Mesendoderm (in vitro differentiated cells): Measurements from ENCODE around the gene ZSCAN30.

ENCODE experiments used
- DNase-seq: peaks from one replicate; pipeline ENCODE4 v3.0.0; 2013
- H2AK5ac ChIP-seq: 2 replicates; pipeline ENCODE4 v1.6.1; 2013; ENCODE audit warnings: low read length, inconsistent platforms
- H2BK120ac ChIP-seq: 2 replicates; pipeline ENCODE4 v1.6.1; 2013; ENCODE audit warnings: low read depth, mild to moderate bottlenecking, low read length, moderate library complexity, mixed read lengths
- H2BK15ac ChIP-seq: replicated peaks from 2 replicates; pipeline ENCODE4 v1.6.1; 2013; ENCODE audit warnings: low read depth, mild to moderate bottlenecking, moderate library complexity
- H2BK5ac ChIP-seq: 2 replicates; pipeline ENCODE4 v1.6.1; 2013; ENCODE audit warnings: low read length, inconsistent platforms
- H3K18ac ChIP-seq: 2 replicates; pipeline ENCODE4 v1.6.1; 2013; ENCODE audit warnings: mild to moderate bottlenecking, low read length, mixed read lengths
- H3K23ac ChIP-seq: one replicate; pipeline ENCODE4 v1.6.1; 2013; ENCODE audit warnings: low read length
- H3K27ac ChIP-seq: 2 replicates; pipeline ENCODE4 v1.5.1; 2013; ENCODE audit warnings: low read depth, mild to moderate bottlenecking, inconsistent platforms, low read length, moderate library complexity
- H3K27me3 ChIP-seq: 2 replicates; pipeline ENCODE4 v1.6.1; 2013; ENCODE audit warnings: low read length, control low read depth, mild to moderate bottlenecking, inconsistent platforms; ENCODE audit not compliant: insufficient read depth, poor library complexity
- H3K36me3 ChIP-seq: 2 replicates; pipeline ENCODE4 v1.6.1; 2013; ENCODE audit warnings: low read length, inconsistent platforms; ENCODE audit not compliant: control insufficient read depth, insufficient read depth
- H3K4ac ChIP-seq: one replicate; pipeline ENCODE4 v1.6.1; 2013; ENCODE audit warnings: low read depth, mild to moderate bottlenecking, low read length, moderate library complexity
- H3K4me1 ChIP-seq: 2 replicates; pipeline ENCODE4 v1.6.1; 2013; ENCODE audit warnings: low read depth, low read length, inconsistent platforms; ENCODE audit not compliant: control insufficient read depth
- H3K4me2 ChIP-seq: 2 replicates; pipeline ENCODE4 v1.6.1; 2013; ENCODE audit warnings: low read length
- H3K4me3 ChIP-seq: 2 replicates; pipeline ENCODE4 v1.5.1; 2013; ENCODE audit warnings: mild to moderate bottlenecking, low read length
- H3K56ac ChIP-seq: one replicate; pipeline ENCODE4 v1.6.1; 2013; ENCODE audit warnings: low read length
- H3K79me1 ChIP-seq: 2 replicates; pipeline ENCODE4 v1.6.1; 2013; ENCODE audit warnings: low read length, inconsistent platforms
- H3K79me2 ChIP-seq: 2 replicates; pipeline ENCODE4 v1.6.1; 2013; ENCODE audit warnings: mild to moderate bottlenecking, low read length; ENCODE audit not compliant: control insufficient read depth, insufficient read depth
- H3K9ac ChIP-seq: 2 replicates; pipeline ENCODE4 v1.6.1; 2013; ENCODE audit warnings: low read length, inconsistent platforms
- H4K5ac ChIP-seq: one replicate; pipeline ENCODE4 v1.6.1; 2013; ENCODE audit warnings: low read length
- H4K8ac ChIP-seq: one replicate; pipeline ENCODE4 v1.6.1; 2013; ENCODE audit warnings: low read depth, mild to moderate bottlenecking, control low read depth, low read length, moderate library complexity
- WGBS: extraction: QIAGEN DNeasy Blood & Tissue Kit; methylation state at CpG from one replicate; pipeline ENCODE4 v1.1.7; 2013; ENCODE audit warnings: low lambda C conversion rate, missing lambda C conversion rate; ENCODE audit not compliant: insufficient coverage; ENCODE audit errors: extremely low coverage; 5-methylcytosine and 5-hydroxymethylcytosine counted together

ZSCAN30 gene

DNA sequence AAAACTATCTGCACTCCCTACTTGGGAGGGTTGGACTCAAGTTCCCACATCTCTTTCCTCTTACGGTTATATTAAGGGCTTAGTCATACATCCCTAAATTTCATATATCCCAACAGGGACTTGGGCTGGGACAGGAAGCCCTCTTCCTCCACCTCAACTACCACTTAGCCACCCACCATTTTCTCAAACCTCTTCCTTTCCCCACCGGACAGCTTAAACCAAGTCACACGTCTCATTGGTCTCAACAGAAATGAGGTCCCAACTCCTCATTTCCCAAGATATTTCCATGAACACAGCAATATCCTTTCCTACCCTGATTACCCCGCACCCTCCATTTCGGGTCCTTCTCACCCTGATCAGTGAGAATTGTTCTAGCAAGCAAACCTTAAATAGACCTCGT lies 736 bp downstream of the ZSCAN30 start:
- H3K23ac ChIP-seq = no peak overlapping the region
- no peak overlapping the region for H3K18ac ChIP-seq
- no peak overlapping the region for H2BK120ac ChIP-seq
- peak overlapping the region; percentile 9 for H4K5ac ChIP-seq
- no CpG with 5 or more reads among the region's 6 CpGs for WGBS
- H3K27ac ChIP-seq = peak overlapping the region; percentile 79
- peak overlapping the region; percentile 82 for H3K56ac ChIP-seq
- H4K8ac ChIP-seq = peak overlapping the region; percentile 57
- H2BK5ac ChIP-seq = peak overlapping the region; percentile 4
- peak overlapping the region; percentile 58 for H3K4me2 ChIP-seq
- H3K9ac ChIP-seq = peak overlapping the region; percentile 72
- peaks cover 10% of the 10 kb centered on the region for H3K79me2 ChIP-seq
- H3K79me1 ChIP-seq = peaks cover 12% of the 10 kb centered on the region
- H3K36me3 ChIP-seq = no peaks in the 10 kb centered on the region
- H2AK5ac ChIP-seq = peak overlapping the region; percentile 6
- H3K27me3 ChIP-seq = no peaks in the 10 kb centered on the region
- peaks cover 3% of the 10 kb centered on the region for H3K4me1 ChIP-seq
- H3K4ac ChIP-seq = peak overlapping the region; percentile 62
- no peak overlapping the region for H2BK15ac ChIP-seq
- peak overlapping the region; percentile 55 for H3K4me3 ChIP-seq
- DNase-seq = no peak

DNA sequence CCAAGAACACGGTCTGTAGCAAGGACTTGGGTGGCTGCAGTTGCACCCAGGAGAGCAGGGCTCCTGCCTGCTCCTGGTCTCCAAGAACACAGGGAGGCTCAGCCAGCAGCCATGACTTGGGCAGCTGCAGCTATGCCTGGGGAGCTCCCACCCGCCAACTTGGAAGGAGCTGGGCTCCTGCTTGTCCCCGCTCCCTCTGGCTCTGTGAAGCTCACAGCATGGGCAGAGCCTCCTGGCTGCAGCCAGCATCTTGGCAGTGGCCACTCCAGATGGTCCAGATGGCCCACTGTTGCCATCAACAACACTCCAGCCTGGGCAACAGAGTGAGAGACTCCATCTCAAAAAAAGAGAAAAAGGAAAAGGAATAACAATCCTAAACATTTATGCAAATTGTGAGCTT lies 5.2 kb downstream of the ZSCAN30 start:
- Histone ChIP-seq H2BK15ac (no peak overlapping the region), H3K4me2 (no peak overlapping the region), H3K18ac (no peak overlapping the region), H3K79me1 (no peaks in the 10 kb centered on the region), H3K9ac (no peak overlapping the region), H3K36me3 (no peaks in the 10 kb centered on the region), H3K4me3 (no peak overlapping the region), H2BK120ac (no peak overlapping the region), H3K27ac (no peak overlapping the region), H3K79me2 (no peaks in the 10 kb centered on the region), H2AK5ac (no peak overlapping the region), H4K5ac (no peak overlapping the region), H3K27me3 (no peaks in the 10 kb centered on the region), H4K8ac (no peak overlapping the region), H2BK5ac (no peak overlapping the region), H3K4ac (no peak overlapping the region), H3K56ac (no peak overlapping the region), H3K23ac (no peak overlapping the region), H3K4me1 (peaks cover 3% of the 10 kb centered on the region)
- DNase-seq = no peak
- WGBS = no CpG with 5 or more reads among the region's 3 CpGs

- H3K27ac ChIP-seq = no peak overlapping the region
- H3K4me1 ChIP-seq = no peaks in the 10 kb centered on the region
- H4K5ac ChIP-seq = no peak overlapping the region
- H3K4ac ChIP-seq = no peak overlapping the region
- no peaks in the 10 kb centered on the region for H3K79me2 ChIP-seq
- no peak overlapping the region for H2BK120ac ChIP-seq
- WGBS = no CpG with 5 or more reads among the region's 7 CpGs
- no peak overlapping the region for H2BK15ac ChIP-seq
- H3K79me1 ChIP-seq = no peaks in the 10 kb centered on the region
- H3K23ac ChIP-seq = no peak overlapping the region
- no peak overlapping the region for H3K56ac ChIP-seq
- H3K4me3 ChIP-seq = no peak overlapping the region
- H3K27me3 ChIP-seq = no peaks in the 10 kb centered on the region
- H2AK5ac ChIP-seq = no peak overlapping the region
- DNase-seq = peak; percentile 61
- H3K9ac ChIP-seq = no peak overlapping the region
- H3K4me2 ChIP-seq = no peak overlapping the region
- no peak overlapping the region for H3K18ac ChIP-seq
- H4K8ac ChIP-seq = no peak overlapping the region
- H2BK5ac ChIP-seq = no peak overlapping the region
- H3K36me3 ChIP-seq = no peaks in the 10 kb centered on the region
These were observed 5.9 kb downstream of the ZSCAN30 start for GRCh38 chr18:35283923-35284794.

- no peak for DNase-seq
- Histone ChIP-seq H3K36me3 (no peaks in the 10 kb centered on the region), H3K4ac (no peak overlapping the region), H3K4me1 (no peaks in the 10 kb centered on the region), H2BK120ac (no peak overlapping the region), H3K79me2 (no peaks in the 10 kb centered on the region), H3K4me3 (no peak overlapping the region), H4K8ac (no peak overlapping the region), H3K56ac (no peak overlapping the region), H2AK5ac (no peak overlapping the region), H3K27me3 (no peaks in the 10 kb centered on the region), H3K27ac (no peak overlapping the region), H3K18ac (no peak overlapping the region), H3K79me1 (no peaks in the 10 kb centered on the region), H3K9ac (no peak overlapping the region), H3K23ac (no peak overlapping the region), H4K5ac (no peak overlapping the region), H2BK15ac (no peak overlapping the region), H2BK5ac (no peak overlapping the region), H3K4me2 (no peak overlapping the region)
- no CpG with 5 or more reads among the region's 1 CpG for WGBS
These were observed 7.7 kb downstream of the ZSCAN30 start for GRCh38 chr18:35282353-35282752.

GRCh38 chr18:35278969-35279368 lies 11.1 kb downstream of the ZSCAN30 start:
- Histone ChIP-seq H3K79me2 (no peaks in the 10 kb centered on the region), H3K23ac (no peak overlapping the region), H2AK5ac (no peak overlapping the region), H3K4me3 (peak overlapping the region; percentile 17), H3K36me3 (no peaks in the 10 kb centered on the region), H3K4ac (no peak overlapping the region), H2BK5ac (no peak overlapping the region), H3K27ac (no peak overlapping the region), H4K8ac (no peak overlapping the region), H3K79me1 (no peaks in the 10 kb centered on the region), H3K18ac (no peak overlapping the region), H3K9ac (no peak overlapping the region), H2BK120ac (no peak overlapping the region), H3K27me3 (no peaks in the 10 kb centered on the region), H2BK15ac (no peak overlapping the region), H3K4me2 (no peak overlapping the region), H4K5ac (no peak overlapping the region), H3K4me1 (no peaks in the 10 kb centered on the region), H3K56ac (no peak overlapping the region)
- no peak for DNase-seq

GRCh38 chr18:35278085-35278484 lies 11.9 kb downstream of the ZSCAN30 start:
- Histone ChIP-seq H3K79me1 (no peaks in the 10 kb centered on the region), H3K36me3 (no peaks in the 10 kb centered on the region), H3K79me2 (no peaks in the 10 kb centered on the region), H2BK15ac (no peak overlapping the region), H3K4me1 (no peaks in the 10 kb centered on the region), H2BK120ac (no peak overlapping the region), H3K18ac (no peak overlapping the region), H3K4me3 (no peak overlapping the region), H3K9ac (no peak overlapping the region), H2AK5ac (no peak overlapping the region), H3K27ac (no peak overlapping the region), H2BK5ac (no peak overlapping the region), H3K4ac (no peak overlapping the region), H4K5ac (no peak overlapping the region), H3K4me2 (no peak overlapping the region), H3K27me3 (no peaks in the 10 kb centered on the region), H3K56ac (no peak overlapping the region), H3K23ac (no peak overlapping the region), H4K8ac (no peak overlapping the region)
- no CpG with 5 or more reads among the region's 1 CpG for WGBS
- no peak for DNase-seq
